ENCODE measurements around the gene CBR4.

DNA sequence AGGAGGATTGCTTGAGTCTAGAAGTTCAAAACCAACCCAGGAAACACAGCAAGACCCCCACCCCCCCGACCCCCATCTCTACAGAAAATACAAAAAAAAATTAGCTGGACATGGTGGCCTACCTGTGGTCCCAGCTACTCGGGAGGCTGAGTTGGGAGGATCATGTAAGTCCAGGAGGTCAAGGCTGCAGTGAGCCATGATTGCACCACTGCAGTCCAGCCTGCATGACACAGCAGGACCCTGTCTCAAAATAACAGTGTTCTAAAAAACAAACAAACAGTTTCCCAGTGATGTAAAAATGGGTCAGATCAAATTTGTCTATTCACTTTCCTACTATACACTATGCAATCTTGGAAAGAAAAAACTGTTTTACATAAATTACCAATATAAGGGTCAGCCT, 2.0 kb upstream of the CBR4 start:
- TF ChIP-seq, protein P1, sequence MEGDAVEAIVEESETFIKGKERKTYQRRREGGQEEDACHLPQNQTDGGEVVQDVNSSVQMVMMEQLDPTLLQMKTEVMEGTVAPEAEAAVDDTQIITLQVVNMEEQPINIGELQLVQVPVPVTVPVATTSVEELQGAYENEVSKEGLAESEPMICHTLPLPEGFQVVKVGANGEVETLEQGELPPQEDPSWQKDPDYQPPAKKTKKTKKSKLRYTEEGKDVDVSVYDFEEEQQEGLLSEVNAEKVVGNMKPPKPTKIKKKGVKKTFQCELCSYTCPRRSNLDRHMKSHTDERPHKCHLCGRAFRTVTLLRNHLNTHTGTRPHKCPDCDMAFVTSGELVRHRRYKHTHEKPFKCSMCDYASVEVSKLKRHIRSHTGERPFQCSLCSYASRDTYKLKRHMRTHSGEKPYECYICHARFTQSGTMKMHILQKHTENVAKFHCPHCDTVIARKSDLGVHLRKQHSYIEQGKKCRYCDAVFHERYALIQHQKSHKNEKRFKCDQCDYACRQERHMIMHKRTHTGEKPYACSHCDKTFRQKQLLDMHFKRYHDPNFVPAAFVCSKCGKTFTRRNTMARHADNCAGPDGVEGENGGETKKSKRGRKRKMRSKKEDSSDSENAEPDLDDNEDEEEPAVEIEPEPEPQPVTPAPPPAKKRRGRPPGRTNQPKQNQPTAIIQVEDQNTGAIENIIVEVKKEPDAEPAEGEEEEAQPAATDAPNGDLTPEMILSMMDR (IDR thresholded peaks at IDR 0.05) = no peak
- TF ChIP-seq ZFX (IDR thresholded peaks at IDR 0.05; ENCODE audit: borderline replicate concordance) = no peak
